HepG2 (cell line): Measurements from ENCODE around the gene PHF3. TPM values are rescaled to one million over a fixed set of nuclear protein-coding genes. Genes with fewer than 3 reads are reported as not detected.
A peak's percentile ranks its signal among the peaks of the same experiment; 100 is the strongest.

Experiments
- HNRNPH1 ChIP-seq: fragments of 200-400 bp; formaldehyde crosslinking; optimal IDR thresholded peaks from 2 replicates; pipeline ENCODE3; 2017; ENCODE audit warnings: mild to moderate bottlenecking, low read depth, low read length
- KDM1A ChIP-seq: IDR thresholded peaks from 2 replicates; pipeline ENCODE4 v1.6.1; 2016; ENCODE audit warnings: missing compliant biosample characterization
- KLF16 ChIP-seq, 2 experiments: sonication (generic) in 1 of 2; formaldehyde crosslinking in 1 of 2; IDR thresholded peaks; 2 replicates each; pipeline versions ENCODE4 v1.6.1 to v1.8.0; 2016 to 2023; ENCODE audit warnings: missing genetic modification reagents in 2 of 2, missing compliant biosample characterization in 1 of 2
- NFATC3 ChIP-seq: sonication (generic); formaldehyde crosslinking; IDR thresholded peaks from 2 replicates; pipeline ENCODE4 v1.5.1; 2020; ENCODE audit warnings: mild to moderate bottlenecking, missing genetic modification reagents
- NFKB2 ChIP-seq: sonication (generic); formaldehyde crosslinking; IDR thresholded peaks from 2 replicates; pipeline ENCODE4 v1.4.0; 2020; ENCODE audit warnings: missing genetic modification reagents, borderline replicate concordance
- NKX3-1 ChIP-seq: sonication (generic); formaldehyde crosslinking; IDR thresholded peaks from 2 replicates; pipeline ENCODE4 v1.5.0; 2020; ENCODE audit warnings: missing genetic modification reagents
- POGZ ChIP-seq: sonication (generic); formaldehyde crosslinking; IDR thresholded peaks from 2 replicates; pipeline ENCODE4 v1.4.0; 2020; ENCODE audit warnings: mild to moderate bottlenecking, missing genetic modification reagents
- RFX3 ChIP-seq: IDR thresholded peaks from 2 replicates; pipeline ENCODE4 v1.6.1; 2016; ENCODE audit warnings: missing biosample characterization, missing genetic modification reagents
- SATB2 ChIP-seq: sonication (generic); formaldehyde crosslinking; IDR thresholded peaks from 2 replicates; pipeline ENCODE4 v1.5.0; 2020; ENCODE audit warnings: missing genetic modification reagents
- ZNF24 ChIP-seq: fragments of 450-650 bp; IDR thresholded peaks from 2 replicates; pipeline ENCODE4 v1.6.1; 2017; ENCODE audit warnings: antibody characterized with exemption, mild to moderate bottlenecking
- ZNF274 ChIP-seq: sonication (generic); formaldehyde crosslinking; IDR thresholded peaks from 2 replicates; pipeline ENCODE4 v1.5.1; 2020; ENCODE audit warnings: mild to moderate bottlenecking, missing genetic modification reagents
- ZNF280B ChIP-seq: sonication (generic); formaldehyde crosslinking; IDR thresholded peaks from 2 replicates; pipeline ENCODE4 v1.5.0; 2020; ENCODE audit warnings: missing genetic modification reagents, mild to moderate bottlenecking, borderline replicate concordance
- ZNF318 ChIP-seq: sonication (generic); formaldehyde crosslinking; IDR thresholded peaks from 2 replicates; pipeline ENCODE4 v1.4.0; 2020; ENCODE audit warnings: mild to moderate bottlenecking, missing genetic modification reagents
- ZNF720 ChIP-seq: sonication (generic); formaldehyde crosslinking; IDR thresholded peaks from 2 replicates; pipeline ENCODE4 v1.4.0; 2020; ENCODE audit warnings: missing genetic modification reagents
- ZNF747 ChIP-seq: sonication (generic); formaldehyde crosslinking; IDR thresholded peaks from 2 replicates; pipeline ENCODE4 v1.8.1; 2023; ENCODE audit warnings: missing genetic modification reagents, mild to moderate bottlenecking, borderline replicate concordance
- polyA plus RNA-seq, 8 experiments: library from polyadenylated mRNA; depleted of rRNA in 3 of 8; stranded (reverse) in 7 of 8; unstranded in 1 of 8; fragments of >200 nt; fragmentation: Illumina TruSeq in 4 of 8; extraction: Trizol in 4 of 8; gene quantifications; 2 replicates each; pipeline versions ENCODE4 v1.2.1 to v1.2.3, GENCODE V29; 2011 to 2016; ENCODE audit warnings: low read depth in 4 of 8, missing spikeins in 1 of 8, mixed read lengths in 1 of 8; ENCODE audit not compliant: insufficient read depth in 1 of 8
- total RNA-seq, 5 experiments: library from RNA; depleted of rRNA; stranded (reverse); fragments of >200 nt; fragmentation: Illumina TruSeq; extraction: Trizol; gene quantifications; 2 replicates each; pipeline ENCODE4 v1.2.3, GENCODE V29; 2016; ENCODE audit warnings: low read depth in 1 of 5
- TF ChIP-seq, protein P1 (sequence below): IDR thresholded peaks from 2 replicates; pipeline ENCODE4 v1.6.1; 2018; ENCODE audit warnings: missing genetic modification reagents

Gene PHF3
- total and polyA plus RNA-seq, 2 of the 13 experiments (the other 11 are each of a cell fraction or from before 2014, with no cell fraction given), result 19.8 to 70.4 TPM

DNA sequence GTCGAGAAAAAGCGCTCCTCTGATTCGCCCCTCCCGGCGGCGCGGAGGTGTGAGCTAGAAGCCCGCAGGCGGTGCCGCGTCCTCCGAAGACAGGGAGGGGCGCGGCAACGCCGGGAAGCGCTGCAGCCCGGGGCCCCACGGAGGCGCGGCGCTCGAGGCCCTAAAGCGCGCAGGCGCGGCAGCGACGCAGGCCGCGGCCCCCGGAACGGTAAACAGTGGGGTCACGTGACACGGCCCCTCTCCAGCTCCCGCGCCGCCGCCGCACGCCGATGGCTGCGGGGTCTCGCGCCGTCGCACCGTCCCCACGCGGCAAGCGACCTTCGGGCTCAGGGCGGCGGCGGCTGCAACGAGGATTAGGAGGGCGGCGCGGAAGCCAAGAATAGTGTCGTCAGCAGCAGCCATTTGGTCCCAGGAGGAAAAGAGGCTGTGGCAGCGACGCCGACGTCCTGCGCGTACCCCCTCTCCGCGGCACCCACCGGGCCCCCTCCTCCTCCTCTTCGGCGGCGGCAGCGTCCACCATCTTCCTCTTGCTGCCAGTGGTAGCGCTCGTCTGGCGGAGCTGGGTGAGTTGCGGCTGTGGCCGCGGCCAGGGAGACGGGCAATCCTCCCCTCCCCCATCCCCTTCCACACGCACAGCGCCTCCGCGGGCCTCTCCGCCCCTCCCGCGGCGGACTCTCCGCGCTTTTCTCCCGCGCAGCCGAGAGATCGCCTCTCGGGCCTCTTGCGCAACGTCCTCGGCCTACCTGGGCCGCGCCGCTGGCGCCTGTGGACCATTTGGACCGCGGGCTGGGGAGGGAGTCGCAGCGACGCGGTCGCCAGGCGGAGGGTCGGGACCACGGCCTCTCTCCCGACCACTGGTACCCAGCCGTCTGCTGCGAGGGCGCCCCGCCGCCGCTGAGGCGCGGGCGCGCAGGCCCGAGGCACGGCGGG lies at the start of gene PHF3 (continued):
- TF ChIP-seq ZNF24 (peak; percentile 70), POGZ (CRISPR knock-in tag) (peak; percentile 86; the same call in 1 of the 2 replicates), SATB2 (CRISPR knock-in tag) (peak; percentile 88), KDM1A (CRISPR knock-in tag) (peak; percentile 51; the same call in 1 of the 2 replicates), ZNF720 (CRISPR knock-in tag) (peak; percentile 57; the same call in 1 of the 2 replicates), ZNF280B (CRISPR knock-in tag) (peak; percentile 97), RFX3 (CRISPR knock-in tag) (no peak), HNRNPH1 (no peak), KLF16 (CRISPR knock-in tag; IDR thresholded peaks at IDR 0.05) (peak in 1 of 2 experiments; percentile 92; a peak in 3 of 4 replicates), NFATC3 (no peak), NFKB2 (CRISPR knock-in tag) (peak; percentile 96), ZNF274 (CRISPR knock-in tag) (peak; percentile 99), ZNF747 (CRISPR knock-in tag) (peak; percentile 89; the same call in 1 of the 2 replicates), ZNF318 (peak; percentile 93; the same call in 1 of the 2 replicates), NKX3-1 (peak; percentile 94)
- TF ChIP-seq, protein P1, sequence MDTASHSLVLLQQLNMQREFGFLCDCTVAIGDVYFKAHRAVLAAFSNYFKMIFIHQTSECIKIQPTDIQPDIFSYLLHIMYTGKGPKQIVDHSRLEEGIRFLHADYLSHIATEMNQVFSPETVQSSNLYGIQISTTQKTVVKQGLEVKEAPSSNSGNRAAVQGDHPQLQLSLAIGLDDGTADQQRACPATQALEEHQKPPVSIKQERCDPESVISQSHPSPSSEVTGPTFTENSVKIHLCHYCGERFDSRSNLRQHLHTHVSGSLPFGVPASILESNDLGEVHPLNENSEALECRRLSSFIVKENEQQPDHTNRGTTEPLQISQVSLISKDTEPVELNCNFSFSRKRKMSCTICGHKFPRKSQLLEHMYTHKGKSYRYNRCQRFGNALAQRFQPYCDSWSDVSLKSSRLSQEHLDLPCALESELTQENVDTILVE (CRISPR knock-in tag), result peak; percentile 95
